AG09309 (cell line): ENCODE measurements around the gene DDHD1.

Experiments
- DNase-seq: peaks from one replicate; pipeline ENCODE4 v3.0.0-alpha.2; 2010; ENCODE audit warnings: low read depth
- H3K4me3 ChIP-seq: 2 replicates; pipeline ENCODE4 v1.5.1; 2011; ENCODE audit warnings: mild to moderate bottlenecking, low read depth, low read length, moderate library complexity; ENCODE audit not compliant: control insufficient read depth
- TF ChIP-seq, protein P1 (sequence below): IDR thresholded peaks from 2 replicates; pipeline ENCODE4 v1.5.1; 2011; ENCODE audit warnings: mild to moderate bottlenecking, low read depth, low read length, inconsistent platforms; ENCODE audit not compliant: insufficient read depth, control insufficient read depth; ENCODE audit errors: missing control alignments

The DDHD1 gene

DNA sequence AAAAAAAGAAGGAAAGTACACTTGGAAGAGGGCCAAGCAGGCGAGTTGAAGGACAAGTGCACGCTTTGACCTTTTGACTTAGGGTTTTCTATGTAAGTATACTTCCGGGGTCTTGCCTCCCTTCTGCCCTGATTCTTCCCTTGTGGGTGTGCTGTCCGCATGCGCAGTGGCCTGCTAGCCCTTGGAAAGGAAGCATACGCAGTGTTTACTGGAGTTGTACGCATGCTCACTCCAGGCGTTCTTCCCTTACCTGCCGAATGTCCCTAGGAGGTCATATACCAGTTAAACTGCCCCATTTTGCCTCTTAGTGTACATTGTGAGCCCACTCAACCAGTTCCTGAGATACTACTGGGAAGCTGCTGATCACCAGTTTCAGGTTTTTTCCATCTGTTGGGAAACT lies 15.7 kb upstream of the DDHD1 start:
- DNase-seq, result no peak
- TF ChIP-seq, protein P1, sequence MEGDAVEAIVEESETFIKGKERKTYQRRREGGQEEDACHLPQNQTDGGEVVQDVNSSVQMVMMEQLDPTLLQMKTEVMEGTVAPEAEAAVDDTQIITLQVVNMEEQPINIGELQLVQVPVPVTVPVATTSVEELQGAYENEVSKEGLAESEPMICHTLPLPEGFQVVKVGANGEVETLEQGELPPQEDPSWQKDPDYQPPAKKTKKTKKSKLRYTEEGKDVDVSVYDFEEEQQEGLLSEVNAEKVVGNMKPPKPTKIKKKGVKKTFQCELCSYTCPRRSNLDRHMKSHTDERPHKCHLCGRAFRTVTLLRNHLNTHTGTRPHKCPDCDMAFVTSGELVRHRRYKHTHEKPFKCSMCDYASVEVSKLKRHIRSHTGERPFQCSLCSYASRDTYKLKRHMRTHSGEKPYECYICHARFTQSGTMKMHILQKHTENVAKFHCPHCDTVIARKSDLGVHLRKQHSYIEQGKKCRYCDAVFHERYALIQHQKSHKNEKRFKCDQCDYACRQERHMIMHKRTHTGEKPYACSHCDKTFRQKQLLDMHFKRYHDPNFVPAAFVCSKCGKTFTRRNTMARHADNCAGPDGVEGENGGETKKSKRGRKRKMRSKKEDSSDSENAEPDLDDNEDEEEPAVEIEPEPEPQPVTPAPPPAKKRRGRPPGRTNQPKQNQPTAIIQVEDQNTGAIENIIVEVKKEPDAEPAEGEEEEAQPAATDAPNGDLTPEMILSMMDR, result no peak
- H3K4me3 ChIP-seq, result no peak overlapping the region

DNA sequence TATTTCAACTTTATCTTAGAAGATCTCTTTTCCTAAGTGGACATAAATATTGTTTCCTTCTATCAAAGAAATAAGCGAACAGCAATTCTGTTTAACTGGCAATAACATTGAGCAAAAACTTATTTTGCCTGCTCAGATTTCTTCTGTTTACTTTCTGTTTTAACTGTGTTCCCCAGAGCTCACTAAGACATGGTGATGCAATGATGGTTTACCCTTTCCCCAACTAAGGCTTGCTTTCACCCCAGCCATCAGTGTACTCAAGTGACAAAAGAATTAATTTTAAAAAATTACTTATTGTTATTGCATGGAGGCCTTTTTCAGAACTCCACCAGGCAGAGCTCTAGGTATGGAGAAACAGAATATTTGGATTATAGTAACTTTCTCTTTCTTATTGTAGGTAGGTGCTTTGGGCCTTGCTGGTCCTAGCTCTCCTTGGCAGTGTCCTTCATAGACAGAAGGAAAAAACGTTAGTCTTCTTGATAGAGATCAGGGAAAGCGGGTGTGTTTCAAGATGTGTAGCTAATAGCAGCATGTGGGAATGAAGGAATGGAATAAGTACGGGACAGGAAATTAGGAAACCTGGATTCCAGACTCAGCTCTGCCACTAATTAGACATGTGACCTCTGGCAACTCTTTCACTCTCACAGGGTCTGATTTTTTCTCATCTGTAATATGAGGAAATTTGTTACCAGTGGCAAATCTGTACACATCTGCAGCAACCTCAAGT lies 14.6 kb upstream of the DDHD1 start:
- no peak for DNase-seq
- TF ChIP-seq, protein P1, result no peak
- H3K4me3 ChIP-seq, result no peak overlapping the region

DNA sequence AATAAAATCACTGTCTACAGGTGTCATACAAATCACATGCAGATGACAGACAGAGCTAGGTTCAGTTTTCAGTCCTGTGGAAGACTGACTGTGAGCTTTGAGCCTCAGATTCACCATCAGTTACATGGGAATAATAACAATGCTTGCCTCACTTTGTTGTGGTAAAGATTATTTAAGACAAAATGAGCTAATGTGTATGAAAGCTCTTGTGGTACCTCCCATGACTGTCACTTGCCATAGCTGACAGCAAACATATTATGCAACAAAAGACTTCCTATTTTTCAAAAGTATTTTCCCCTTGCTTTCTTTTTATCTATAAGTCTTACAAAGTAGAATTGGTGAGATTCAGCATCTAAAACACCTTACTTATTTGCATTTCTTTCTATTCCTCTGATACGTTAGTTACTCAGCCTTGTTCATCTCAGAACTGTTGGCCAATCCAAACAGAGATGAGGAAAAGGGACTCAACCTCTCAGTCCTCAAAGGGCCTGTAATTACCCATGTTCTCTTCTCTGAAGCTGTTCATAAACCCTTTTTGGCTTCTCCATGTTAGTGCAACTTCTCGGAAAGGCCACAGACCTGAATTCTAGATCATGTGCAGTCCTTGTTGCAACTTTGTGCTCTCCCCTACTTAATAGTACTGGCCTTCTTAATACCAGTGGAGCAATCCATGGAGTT lies 8.8 kb upstream of the DDHD1 start:
- TF ChIP-seq, protein P1, result no peak
- DNase-seq, result no peak
- no peak overlapping the region for H3K4me3 ChIP-seq

DNA sequence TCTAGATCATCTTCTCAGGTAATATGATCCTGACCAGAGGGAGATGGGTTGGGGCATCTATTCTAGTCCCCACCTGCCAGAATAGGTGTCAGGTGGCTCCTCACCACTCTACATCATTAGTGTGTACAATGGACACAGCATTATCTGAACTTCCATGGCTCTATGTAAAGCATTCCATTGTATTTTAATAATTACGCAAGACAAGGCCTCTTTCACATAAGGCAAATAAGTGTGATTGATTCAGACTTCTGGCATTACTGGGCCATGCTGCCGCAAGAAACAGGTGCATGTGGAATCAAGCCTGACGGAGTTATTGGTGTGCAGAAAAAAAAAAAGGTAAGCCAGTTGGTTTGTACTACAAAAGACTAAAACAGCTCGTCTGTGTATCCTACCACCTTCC lies 3.1 kb upstream of the DDHD1 start:
- DNase-seq, result no peak
- TF ChIP-seq, protein P1, result no peak

DNA sequence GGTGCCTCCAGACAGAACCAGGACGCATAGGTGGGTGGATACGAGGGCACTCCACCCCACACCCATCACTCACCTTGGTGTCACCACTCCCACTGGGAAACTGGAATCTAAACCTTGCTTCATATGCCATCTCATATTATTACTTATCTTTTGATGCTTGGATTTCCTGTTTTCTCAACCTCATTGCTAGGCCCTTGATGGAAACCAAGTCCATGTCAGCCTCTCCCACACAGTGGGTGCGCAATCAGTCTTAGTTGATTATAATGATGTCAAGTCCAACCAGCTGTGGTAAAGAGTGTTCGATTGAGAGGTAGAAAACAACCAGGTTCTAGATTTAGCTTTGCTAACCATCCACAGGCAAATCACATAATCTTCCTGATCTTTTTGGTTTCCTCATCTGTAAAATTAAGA lies 584 bp upstream of the DDHD1 start:
- TF ChIP-seq, protein P1, result no peak
- no peak for DNase-seq
- peak overlapping the region; percentile 93 for H3K4me3 ChIP-seq

More for the DNA sequence above, 3.1 kb upstream of the DDHD1 start:
- no peak overlapping the region for H3K4me3 ChIP-seq

DNA sequence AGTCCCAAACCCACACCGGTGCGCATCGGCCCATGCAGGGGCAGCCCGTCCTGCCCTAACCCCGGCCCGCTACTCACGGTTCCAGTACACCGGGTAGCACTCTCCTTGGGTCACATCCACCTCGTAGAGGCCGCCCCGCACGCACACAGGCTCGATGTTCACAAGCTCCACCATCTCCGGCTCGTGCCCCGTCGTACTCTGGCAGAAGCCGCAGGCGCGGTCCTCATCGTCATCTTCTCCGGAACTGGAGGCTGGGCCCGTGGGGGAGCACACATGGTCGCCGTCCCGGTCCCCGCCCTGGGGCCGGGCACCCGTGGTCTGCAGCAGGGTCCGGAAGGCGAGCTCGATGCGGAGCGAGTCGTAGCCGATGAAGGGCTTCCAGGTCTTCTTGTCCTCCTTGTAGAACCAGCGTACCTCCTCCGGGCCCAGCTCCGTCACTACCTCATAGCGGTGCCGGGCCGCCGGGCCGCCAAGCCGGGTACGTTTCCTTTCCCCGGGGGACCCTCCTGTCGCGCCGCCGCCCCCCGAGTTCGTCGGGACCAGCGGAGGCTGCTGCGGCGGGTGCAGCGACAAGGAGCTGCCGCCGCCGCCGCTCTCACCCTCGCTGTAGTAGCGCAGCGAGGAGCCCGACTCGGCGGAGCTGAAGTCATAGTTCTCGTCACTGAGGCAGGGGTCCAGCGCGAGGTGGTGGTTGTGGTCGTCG lies 788 bp downstream of the DDHD1 start:
- TF ChIP-seq, protein P1, result no peak
- DNase-seq, result no peak
- H3K4me3 ChIP-seq, result peak overlapping the region; percentile 93
